ENCODE results near the gene SLC8B1. TPM values are rescaled to one million over a fixed set of nuclear protein-coding genes. Genes with fewer than 3 reads are reported as not detected.

SLC8B1 gene
- 8.2 and 19.2 TPM in 2 replicates for total RNA-seq (2014; rRNA removed; shearing (Covaris generic))

DNA sequence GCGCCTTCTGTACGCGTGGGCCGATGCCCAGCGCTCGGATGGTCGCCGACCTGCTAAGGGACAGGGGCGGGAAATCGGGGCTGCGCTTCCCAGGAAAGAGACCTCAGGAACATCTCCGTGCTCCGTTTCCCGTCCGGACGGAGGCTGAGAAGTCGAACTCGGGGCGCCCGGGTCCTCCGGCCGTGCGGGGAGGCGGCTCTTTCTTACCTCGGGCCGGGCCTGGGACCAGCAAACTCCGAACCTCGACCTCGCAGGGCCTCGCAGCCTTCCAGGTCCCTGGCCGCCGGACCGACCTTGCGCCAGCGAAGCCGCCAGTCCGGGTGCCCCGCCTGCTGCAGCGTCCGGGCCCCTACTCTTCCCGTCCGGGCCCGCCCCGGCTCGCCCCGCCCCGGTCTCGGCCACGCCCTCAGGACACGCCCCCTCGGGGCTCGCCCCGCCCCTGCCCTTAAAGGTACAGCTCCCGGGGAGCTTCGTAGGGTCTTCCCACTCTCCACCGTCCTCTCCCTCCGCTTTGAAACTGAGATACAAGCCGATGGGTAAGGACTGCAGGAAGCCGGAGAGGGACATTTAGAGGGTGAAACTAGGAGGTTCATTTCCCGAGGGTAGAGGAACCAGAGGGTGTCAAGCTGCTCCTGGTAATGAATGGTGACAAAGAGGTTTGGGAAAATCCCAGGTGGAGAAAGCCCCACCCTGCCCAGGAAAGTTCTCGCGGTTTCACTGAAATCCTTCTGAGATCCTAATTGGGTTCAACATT lies at the start of gene SLC8B1:
Gene SLC8B1, minus strand, starts transcription at position 324 of the 754 bp plus-strand sequence. CDS start 2,231 bp downstream, outside the sequence.
- in situ Hi-C loops (cut with HindIII; ENCODE audit: low sequenced_read_pairs) = no loop called here
- DNase-seq (ENCODE audit: low spot score) = peak; percentile 83

GRCh38 chr12:113382206-113382605 lies 47.3 kb upstream of the SLC8B1 start:
- in situ Hi-C loops (cut with HindIII; ENCODE audit: low sequenced_read_pairs) = no loop called here
- DNase-seq (ENCODE audit: low spot score) = no peak

DNA sequence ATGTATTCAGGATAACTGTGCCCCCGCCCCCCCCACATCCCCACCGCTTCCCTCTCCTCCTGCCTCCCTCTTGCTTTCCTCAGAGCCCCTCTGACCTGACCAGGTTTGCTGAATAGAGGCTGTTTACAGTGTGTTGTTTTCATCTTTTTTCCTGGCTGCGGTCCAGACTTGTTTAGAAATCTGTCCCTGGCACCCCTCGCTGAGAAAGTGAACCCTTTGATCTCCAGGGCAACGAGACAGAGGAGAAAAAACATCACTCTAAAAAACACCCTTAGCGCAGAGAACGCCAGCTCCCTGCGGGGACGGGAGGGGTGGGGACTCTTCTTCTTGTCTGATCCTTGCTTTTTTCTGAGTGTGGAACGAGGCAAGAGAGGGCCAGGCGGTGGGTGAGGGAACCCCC lies 46.3 kb upstream of the SLC8B1 start:
- DNase-seq (ENCODE audit: low spot score) = no peak
- in situ Hi-C loops (cut with HindIII; ENCODE audit: low sequenced_read_pairs) = no loop called here

DNA sequence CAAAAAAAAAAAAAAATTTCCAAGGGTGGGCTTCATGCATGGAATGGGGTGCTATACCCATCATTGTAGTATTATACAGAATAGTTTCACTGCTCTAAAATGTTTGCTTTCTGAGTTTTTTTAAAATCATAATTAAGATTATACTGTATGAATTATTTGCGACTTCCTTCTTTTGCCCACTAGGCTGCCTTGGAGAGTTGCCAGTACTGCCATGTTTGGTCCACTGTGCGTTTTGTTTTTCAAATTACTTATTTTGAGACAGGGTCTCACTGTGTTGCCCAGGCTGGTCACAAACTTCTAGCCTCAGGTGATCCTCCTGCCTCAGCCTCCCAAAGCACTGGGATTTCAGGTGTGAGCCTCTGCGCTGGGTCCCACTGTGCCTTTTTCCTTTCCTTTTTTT lies 43.4 kb upstream of the SLC8B1 start:
- in situ Hi-C loops (cut with HindIII; ENCODE audit: low sequenced_read_pairs) = no loop called here
- DNase-seq (ENCODE audit: low spot score) = no peak

GRCh38 chr12:113374823-113375428 lies 40.0 kb upstream of the SLC8B1 start:
- no peak for DNase-seq (ENCODE audit: low spot score)
- in situ Hi-C loops (cut with HindIII; ENCODE audit: low sequenced_read_pairs) = no loop called here

GRCh38 chr12:113373969-113374368 lies 39.1 kb upstream of the SLC8B1 start:
- in situ Hi-C loops (cut with HindIII; ENCODE audit: low sequenced_read_pairs) = no loop called here
- peak; percentile 21 for DNase-seq (ENCODE audit: low spot score)

- no peak for DNase-seq (ENCODE audit: low spot score)
- in situ Hi-C loops (cut with HindIII; ENCODE audit: low sequenced_read_pairs) = no loop called here
Measured at GRCh38 chr12:113373440-113373839, 38.5 kb upstream of the SLC8B1 start.

GRCh38 chr12:113372371-113372770 lies 37.5 kb upstream of the SLC8B1 start:
- in situ Hi-C loops (cut with HindIII; ENCODE audit: low sequenced_read_pairs) = no loop called here
- DNase-seq (ENCODE audit: low spot score) = no peak

- DNase-seq (ENCODE audit: low spot score) = no peak
- in situ Hi-C loops (cut with HindIII; ENCODE audit: low sequenced_read_pairs) = no loop called here
Measured at GRCh38 chr12:113371808-113372207, 36.9 kb upstream of the SLC8B1 start.

DNA sequence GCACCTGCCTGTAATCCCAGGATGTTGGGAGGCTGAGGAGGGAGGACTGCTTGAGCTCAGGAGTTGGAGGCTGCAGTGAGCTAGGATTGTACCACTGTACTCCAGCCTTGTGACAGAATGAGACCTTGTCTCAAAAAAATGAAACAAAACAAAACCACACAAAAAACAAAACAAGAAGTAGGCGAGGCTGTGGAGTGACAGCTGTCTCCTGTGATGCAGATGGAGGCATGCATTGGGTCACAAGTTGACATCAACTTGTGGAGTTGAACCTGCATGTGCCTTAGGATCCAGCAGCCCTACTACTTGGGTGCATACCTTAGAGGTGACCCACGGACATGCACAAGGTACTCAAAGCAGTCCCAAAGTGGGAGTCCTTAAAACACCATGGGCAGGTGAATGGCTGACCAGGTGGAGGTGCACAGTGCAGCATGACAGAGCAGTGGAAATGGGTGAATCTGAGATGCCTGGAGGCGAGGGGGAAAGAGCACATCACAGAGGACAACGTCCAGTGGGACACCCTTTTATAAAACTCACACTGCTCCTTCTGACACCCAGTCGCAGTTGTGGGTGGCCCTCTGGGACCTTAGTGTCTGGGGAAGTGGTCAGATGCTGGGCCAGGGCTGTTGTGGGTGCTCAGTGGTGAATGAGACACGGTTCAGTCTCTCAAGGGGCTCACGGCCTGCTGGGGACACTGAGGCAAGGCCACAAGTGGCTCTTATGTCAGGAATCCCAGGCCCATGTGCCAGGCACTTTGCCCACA lies 36.2 kb upstream of the SLC8B1 start:
- in situ Hi-C loops (cut with HindIII; ENCODE audit: low sequenced_read_pairs) = no loop called here
- DNase-seq (ENCODE audit: low spot score) = no peak

DNA sequence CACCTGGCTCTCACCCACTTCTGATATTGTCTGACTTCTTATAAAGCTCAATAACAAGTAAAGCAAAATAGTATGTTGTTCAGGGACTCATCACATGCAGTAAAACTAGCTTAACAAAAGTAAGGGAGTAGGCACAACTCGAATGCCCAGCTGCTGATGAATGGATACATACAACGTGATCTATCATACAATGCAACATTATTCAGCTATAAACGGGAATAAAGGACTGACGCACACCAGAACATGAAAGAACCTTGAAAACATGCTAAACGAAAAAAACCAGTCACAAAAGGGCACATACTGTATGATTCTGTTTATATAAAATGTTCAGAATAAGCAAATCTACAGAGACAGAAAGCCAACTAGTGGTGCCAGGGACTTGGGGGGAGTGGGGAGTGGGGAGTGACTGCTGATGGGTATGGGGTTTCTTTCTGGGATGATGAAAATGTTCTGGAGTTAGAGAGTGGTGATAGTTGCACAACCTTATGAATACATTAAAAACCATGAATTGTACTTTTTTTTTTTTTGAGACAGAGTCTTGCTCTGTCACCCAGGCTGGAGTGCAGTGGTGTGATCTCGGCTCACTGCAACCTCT lies 34.6 kb upstream of the SLC8B1 start:
- DNase-seq (ENCODE audit: low spot score) = no peak
- in situ Hi-C loops (cut with HindIII; ENCODE audit: low sequenced_read_pairs) = no loop called here

DNA sequence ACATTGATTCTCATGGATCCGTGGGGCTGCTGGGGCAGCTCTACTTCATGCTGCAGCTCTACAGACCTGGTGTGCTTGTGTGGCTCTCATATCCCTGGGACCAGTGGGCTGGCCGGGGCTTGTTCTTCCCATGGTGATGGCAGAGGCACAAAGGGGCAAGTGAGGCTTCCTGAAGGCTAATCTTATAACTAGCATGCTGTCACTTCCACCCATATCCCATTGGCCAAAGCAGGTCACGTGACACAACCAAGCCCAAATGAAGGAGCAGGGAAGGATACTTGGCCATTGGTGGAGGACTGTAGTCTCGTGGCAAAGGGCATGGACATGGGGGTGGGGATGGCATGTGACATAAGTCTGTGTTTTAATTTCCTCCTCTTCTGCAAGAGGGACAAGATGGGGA lies 33.4 kb upstream of the SLC8B1 start:
- in situ Hi-C loops (cut with HindIII; ENCODE audit: low sequenced_read_pairs) = no loop called here
- DNase-seq (ENCODE audit: low spot score) = no peak

DNA sequence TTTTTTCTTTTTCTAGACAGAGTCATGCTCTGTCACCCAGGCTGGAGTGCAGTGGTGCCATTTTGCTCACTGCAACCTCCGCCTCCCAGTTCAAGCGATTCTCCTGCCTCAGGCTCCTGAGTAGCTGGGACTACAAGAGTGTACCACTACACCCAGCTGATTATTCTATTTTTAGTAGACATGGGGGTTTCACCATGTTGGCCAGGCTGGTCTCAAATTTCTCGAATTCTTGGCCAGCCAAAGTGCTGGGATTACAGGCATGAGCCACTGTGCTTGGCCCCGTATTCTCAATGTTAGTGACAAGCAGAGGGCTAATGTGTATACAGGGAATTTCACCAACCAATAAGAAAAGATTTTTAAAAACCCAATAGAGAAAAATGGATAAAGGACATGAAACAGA lies 31.9 kb upstream of the SLC8B1 start:
- no peak for DNase-seq (ENCODE audit: low spot score)
- in situ Hi-C loops (cut with HindIII; ENCODE audit: low sequenced_read_pairs) = no loop called here

DNA sequence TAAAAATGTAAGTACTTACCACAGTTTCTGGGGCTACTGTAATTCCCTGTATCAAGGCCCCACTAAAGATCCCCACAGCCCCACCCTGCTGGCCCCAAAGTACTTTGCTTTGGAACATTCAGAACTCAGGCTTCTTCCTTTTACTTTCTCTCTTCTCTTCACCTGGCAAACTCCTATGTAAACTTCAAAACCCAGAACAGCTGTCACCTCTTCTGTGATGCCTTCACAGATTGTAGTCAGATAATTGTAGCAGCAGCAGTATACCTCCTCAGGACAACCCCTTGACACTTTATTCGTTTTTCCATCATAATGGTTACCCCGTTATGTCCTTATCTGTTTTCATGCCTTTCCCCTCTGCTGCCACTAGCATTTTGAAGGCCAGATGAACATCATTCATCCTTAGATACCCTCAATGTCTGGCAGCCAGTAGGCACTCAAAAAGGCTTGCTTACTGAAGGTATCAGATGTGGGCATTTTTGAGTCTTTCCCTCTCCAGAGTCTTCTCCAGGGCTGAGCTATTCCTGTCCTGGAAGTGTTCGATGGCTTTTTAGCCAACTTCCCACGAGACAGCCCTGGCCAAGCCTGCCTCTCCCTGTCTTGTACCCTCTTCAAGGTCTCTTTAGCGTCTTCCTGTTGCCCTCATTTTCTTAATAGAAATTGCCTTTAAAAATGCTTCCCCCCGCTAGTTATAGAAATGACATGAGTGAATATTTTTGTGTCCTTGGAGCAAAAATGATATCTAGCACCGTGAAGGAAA lies 30.9 kb upstream of the SLC8B1 start:
- no peak for DNase-seq (ENCODE audit: low spot score)
- in situ Hi-C loops (cut with HindIII; ENCODE audit: low sequenced_read_pairs) = no loop called here

GRCh38 chr12:113364698-113365097 lies 29.8 kb upstream of the SLC8B1 start:
- no peak for DNase-seq (ENCODE audit: low spot score)
- in situ Hi-C loops (cut with HindIII; ENCODE audit: low sequenced_read_pairs) = no loop called here

DNA sequence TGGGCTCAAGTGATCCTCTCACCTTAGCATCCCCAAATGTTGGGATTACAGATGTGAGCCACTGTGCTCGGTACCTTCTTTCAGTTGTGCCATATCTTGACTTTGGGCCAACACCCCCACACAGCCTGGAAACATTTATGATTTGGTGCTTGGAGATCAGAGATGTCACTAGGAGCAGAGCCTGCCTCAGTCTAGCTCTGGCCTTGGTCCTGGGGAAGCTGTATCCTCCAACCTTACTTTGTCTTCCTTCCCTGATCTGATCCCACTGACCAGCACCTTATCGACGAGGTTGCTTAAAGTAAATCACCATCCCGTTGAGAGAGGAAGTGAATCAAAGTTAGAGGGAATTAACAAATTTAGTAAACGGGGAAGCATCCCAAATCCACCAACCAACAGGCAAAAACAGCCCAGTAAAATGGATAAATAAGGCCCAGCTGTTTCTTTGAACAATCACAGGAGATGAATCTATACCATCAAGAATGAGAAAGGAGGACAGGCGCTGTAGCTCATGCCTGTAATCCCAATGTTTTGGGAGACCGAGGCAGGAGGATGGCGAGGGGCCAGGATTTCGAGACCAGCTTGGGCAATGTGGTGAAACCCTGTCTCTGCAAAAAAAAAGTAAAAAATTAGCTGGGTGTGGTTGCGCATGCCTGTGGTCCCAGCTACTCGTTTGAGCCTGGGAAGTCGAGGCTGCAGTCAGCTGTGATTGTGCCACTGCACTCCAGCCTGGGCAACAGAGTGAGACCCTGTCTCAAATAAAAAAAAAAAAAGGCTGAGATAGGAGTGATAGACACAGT lies 26.9 kb upstream of the SLC8B1 start:
- no peak for DNase-seq (ENCODE audit: low spot score)
- in situ Hi-C loops (cut with HindIII; ENCODE audit: low sequenced_read_pairs) = no loop called here

DNA sequence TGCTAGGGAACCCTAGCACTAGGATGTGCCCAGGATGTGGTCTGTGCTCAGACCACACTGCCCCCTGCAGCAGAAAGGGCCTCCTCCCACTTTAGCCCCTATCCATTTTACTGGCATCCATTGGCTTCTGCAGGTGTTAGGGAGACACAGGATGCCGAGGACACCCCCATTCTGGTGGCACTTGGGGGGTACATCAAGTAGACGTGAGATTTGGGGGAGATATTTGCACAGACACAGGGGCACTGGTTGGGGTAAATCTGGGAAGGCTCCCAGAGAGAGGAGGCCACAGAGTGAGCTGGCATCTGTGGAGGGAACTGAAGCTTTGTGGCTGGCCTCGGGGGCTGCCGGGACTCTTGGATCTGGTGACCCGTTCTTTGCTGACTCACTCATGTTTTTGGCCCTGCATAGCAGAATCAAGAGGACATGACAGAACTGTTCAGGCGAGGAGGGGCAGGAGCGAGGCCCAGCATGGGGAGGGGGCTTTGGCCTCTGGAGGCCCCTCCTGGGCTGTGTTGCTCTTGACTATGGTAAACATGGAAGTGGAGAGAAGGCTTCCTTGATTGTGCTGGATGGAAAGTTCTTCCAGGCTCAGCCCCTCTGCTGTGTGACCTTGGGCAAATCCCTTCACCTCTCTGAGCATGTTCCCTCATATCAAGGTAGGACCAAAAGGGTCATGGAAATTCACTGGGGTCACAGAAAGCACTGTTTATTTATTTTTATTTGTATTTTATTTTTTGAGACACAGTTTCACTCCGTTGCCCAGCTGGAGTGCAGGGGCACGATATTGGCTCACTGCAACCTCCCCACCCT lies 25.2 kb upstream of the SLC8B1 start:
- in situ Hi-C loops (cut with HindIII; ENCODE audit: low sequenced_read_pairs) = no loop called here

More for the DNA sequence above, 25.2 kb upstream of the SLC8B1 start:
- DNase-seq (ENCODE audit: low spot score) = peak; percentile 21
